Right lobe of liver (tissue), 6 donors: ENCODE measurements around the gene MEIS2. TPM values are rescaled to one million over a fixed set of nuclear protein-coding genes. Genes with fewer than 3 reads are reported as not detected.

Experiments used
- ATAC-seq, 4 donors: fragments of 200-7000 bp; cut with Tn5 transposase; one replicate each; pipeline ENCODE4 v1.9.1; 2020; ENCODE audit warnings: mild to moderate bottlenecking in 4 of 4, moderate library complexity in 4 of 4
- DNase-seq, 3 donors: peaks; one replicate each; pipeline ENCODE4 v3.0.0-alpha.2; 2020
- H3K27ac ChIP-seq, 3 donors: fragments of 200-600 bp; one replicate each; pipeline ENCODE4 v1.8.0; 2022
- H3K27me3 ChIP-seq, 2 donors: fragments of 200-600 bp; one replicate each; pipeline ENCODE4 v1.8.0; 2022
- H3K36me3 ChIP-seq, 4 donors: fragments of 200-600 bp; sonication (generic) in 1 of 4; one replicate each; pipeline versions ENCODE4 v1.5.1 to v1.8.0; 2017 to 2022; ENCODE audit warnings: control low read depth in 1 of 4
- H3K4me1 ChIP-seq, 4 donors: fragments of 200-600 bp; sonication (generic) in 1 of 4; one replicate each; pipeline versions ENCODE4 v1.5.1 to v1.8.0; 2017 to 2022; ENCODE audit warnings: control low read depth in 1 of 4
- H3K4me3 ChIP-seq, 3 donors: fragments of 200-600 bp; one replicate each; pipeline ENCODE4 v1.8.0; 2022
- H3K9me3 ChIP-seq, 4 donors: fragments of 200-600 bp; sonication (generic) in 1 of 4; one replicate each; pipeline versions ENCODE4 v1.5.1 to v1.8.0; 2017 to 2022; ENCODE audit warnings: control low read depth in 1 of 4
- POLR2A ChIP-seq: fragments of 450-650 bp; IDR thresholded peaks from one replicate; pipeline ENCODE4 v1.6.1; 2017; ENCODE audit warnings: antibody characterized with exemption, mild to moderate bottlenecking
- WGBS: methylation state at CpG from one replicate; pipeline ENCODE4 v1.1.6; 2018; ENCODE audit warnings: low coverage, low lambda C conversion rate; ENCODE audit not compliant: insufficient coverage; ENCODE audit errors: missing lambda C conversion rate; 5-methylcytosine and 5-hydroxymethylcytosine counted together
- intact Hi-C, 2 donors: fragments of 100-400 bp; cut with DNase I; formaldehyde crosslinking; loops; one replicate each; pipeline versions ENCODE4 v1.11.2 to v1.14.1; 2022
- total RNA-seq, 6 experiments: library from RNA; depleted of rRNA in 2 of 6; stranded (reverse); fragments of >200 nt in 2 of 6; fragmentation: NEBNext Ultra II Directional in 3 of 6; extraction: Animal tissue kit (Norgen Biotek cat#: 25700) in 3 of 6; gene quantifications; one replicate each; pipeline versions ENCODE4 v1.1.0 to v1.2.4, GENCODE V29; 2016 to 2023
- TF ChIP-seq, protein P1 (sequence below), 4 donors: fragments of 200-600 bp in 3 of 4; fragments of 450-650 bp in 1 of 4; IDR thresholded peaks; one replicate each; pipeline versions ENCODE4 v1.5.1 to v1.8.0; 2016 to 2022; ENCODE audit warnings: antibody characterized with exemption in 4 of 4, mild to moderate bottlenecking in 2 of 4
- donor health status: DM: no; HTN: yes; CAD: no.
- donor health status: DM: no; HTN: no; CAD: no.
- donor health status: DM: no; HTN: no; CAD: no.
- donor health status: DM: no; HTN: yes; CAD: no.
- donor health status: DM: no; HTN: yes; CAD: no.

Gene MEIS2
- total RNA-seq, 6 experiments from 2014 or later: 6.1 to 18.0 (median 7.9) TPM

DNA sequence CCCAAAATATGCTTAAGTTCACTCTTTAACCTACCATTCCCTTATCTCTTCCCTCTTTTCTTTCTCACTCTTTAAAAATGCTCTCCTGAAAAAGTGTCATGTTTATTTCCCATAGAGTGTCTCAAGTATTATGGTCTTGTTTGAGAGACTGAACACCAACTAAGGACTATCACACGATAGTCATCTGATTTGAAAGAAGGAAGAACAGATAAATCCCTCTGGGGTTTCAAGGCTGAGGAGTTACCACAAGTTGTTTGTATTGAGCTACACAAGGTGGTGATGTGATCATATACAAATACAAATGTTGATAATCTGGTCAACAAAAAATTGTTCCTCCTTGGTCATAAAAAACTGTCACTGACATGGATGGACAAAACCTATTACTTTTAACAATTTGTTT lies 13.8 kb downstream of the MEIS2 start:
- no peak overlapping the region for H3K4me3 ChIP-seq
- TF ChIP-seq, protein P1, sequence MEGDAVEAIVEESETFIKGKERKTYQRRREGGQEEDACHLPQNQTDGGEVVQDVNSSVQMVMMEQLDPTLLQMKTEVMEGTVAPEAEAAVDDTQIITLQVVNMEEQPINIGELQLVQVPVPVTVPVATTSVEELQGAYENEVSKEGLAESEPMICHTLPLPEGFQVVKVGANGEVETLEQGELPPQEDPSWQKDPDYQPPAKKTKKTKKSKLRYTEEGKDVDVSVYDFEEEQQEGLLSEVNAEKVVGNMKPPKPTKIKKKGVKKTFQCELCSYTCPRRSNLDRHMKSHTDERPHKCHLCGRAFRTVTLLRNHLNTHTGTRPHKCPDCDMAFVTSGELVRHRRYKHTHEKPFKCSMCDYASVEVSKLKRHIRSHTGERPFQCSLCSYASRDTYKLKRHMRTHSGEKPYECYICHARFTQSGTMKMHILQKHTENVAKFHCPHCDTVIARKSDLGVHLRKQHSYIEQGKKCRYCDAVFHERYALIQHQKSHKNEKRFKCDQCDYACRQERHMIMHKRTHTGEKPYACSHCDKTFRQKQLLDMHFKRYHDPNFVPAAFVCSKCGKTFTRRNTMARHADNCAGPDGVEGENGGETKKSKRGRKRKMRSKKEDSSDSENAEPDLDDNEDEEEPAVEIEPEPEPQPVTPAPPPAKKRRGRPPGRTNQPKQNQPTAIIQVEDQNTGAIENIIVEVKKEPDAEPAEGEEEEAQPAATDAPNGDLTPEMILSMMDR (IDR thresholded peaks at IDR 0.05): no peak
- no peak for TF ChIP-seq POLR2A
- ATAC-seq: no peak
- peaks cover 0 to 15% (median 7%) of the 10 kb centered on the region in 4 donors for H3K36me3 ChIP-seq
- intact Hi-C loops: no loop called here
- H3K27ac ChIP-seq: no peak overlapping the region
- H3K4me1 ChIP-seq: no peaks in the 10 kb centered on the region
- no peaks in the 10 kb centered on the region for H3K9me3 ChIP-seq
- H3K27me3 ChIP-seq: no peaks in the 10 kb centered on the region
- WGBS: 44% methylated on average over 1 of the region's 1 CpG
- DNase-seq: no peak

DNA sequence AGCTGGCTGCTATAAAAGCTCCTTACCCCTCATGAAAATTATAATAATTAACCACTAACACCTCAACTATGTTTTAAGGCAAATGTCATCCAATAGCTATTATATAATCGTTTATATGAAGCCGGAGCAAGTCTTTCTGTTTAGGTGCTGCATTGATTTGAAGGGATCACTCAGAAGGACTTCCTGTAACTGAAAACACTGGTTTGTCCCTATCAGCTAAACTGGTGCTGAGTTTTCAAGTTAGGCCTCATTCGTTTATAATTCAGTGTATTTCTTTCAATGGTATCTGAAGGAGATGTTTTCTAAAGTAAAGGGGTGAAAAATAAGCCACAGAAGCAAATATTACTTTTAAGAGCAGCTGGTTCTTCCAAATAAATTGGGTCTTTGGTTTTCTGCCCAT lies 14.2 kb downstream of the MEIS2 start:
- no peak for ATAC-seq
- H3K27me3 ChIP-seq: no peaks in the 10 kb centered on the region
- intact Hi-C loops: no loop called here
- no peaks in the 10 kb centered on the region for H3K9me3 ChIP-seq
- TF ChIP-seq, protein P1 (IDR thresholded peaks at IDR 0.05): no peak
- no peak for TF ChIP-seq POLR2A
- H3K36me3 ChIP-seq: peaks cover 0 to 16% (median 7%) of the 10 kb centered on the region in 4 donors
- DNase-seq: no peak
- H3K27ac ChIP-seq: no peak overlapping the region
- H3K4me3 ChIP-seq: no peak overlapping the region
- no peaks in the 10 kb centered on the region for H3K4me1 ChIP-seq
- 45% methylated on average over 3 of the region's 3 CpGs for WGBS

DNA sequence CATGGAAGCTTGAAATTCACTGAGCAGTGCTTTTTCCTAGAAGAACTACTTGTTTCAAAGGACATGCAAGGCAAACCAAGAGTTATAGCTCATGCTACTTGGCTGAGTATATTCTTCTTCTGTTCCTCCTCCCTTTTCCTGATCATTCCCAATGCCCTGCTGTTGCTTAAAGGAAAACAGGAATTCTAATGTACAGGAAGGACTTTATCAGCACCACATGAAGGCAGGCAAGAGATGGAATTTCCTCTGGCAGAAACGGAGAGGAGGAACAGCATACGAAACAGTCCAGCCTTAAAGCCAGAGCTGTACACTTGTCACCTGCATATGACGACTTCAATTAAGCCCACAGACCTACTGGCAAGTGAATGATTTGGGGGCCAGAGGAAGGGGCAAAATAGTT lies 15.7 kb downstream of the MEIS2 start:
- peak; percentile 38 to 87 (median 50) for ATAC-seq
- TF ChIP-seq, protein P1 (IDR thresholded peaks at IDR 0.05): no peak
- TF ChIP-seq POLR2A: no peak
- no peaks in the 10 kb centered on the region for H3K9me3 ChIP-seq
- H3K36me3 ChIP-seq: peaks cover 0 to 16% (median 6%) of the 10 kb centered on the region in 4 donors
- H3K27me3 ChIP-seq: no peaks in the 10 kb centered on the region
- H3K27ac ChIP-seq: no peak overlapping the region
- peaks cover 0 to 5% (median 0%) of the 10 kb centered on the region in 4 donors for H3K4me1 ChIP-seq
- intact Hi-C loops: no loop called here
- WGBS: 62% methylated on average over 3 of the region's 3 CpGs
- no peak for DNase-seq
- no peak overlapping the region for H3K4me3 ChIP-seq

DNA sequence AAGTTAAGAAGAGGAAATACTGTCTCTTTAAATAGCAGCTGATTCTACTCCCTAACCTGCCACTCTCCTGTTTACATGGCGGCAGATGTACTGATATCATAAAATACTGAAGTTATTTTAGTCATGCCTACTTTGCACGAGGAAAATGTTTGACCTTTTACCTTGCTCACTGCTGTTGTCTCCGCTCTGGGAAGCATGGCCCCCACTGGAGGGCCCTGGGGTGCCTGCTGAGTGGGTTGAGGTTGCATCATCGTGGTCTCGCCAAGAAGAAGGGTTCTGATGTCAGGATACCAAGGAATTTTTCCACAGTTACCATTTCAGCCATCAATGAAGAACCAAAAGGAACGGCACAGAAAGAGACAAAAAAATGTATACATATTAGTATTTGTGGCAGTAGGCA lies 16.7 kb downstream of the MEIS2 start:
- DNase-seq (no peak), ATAC-seq (no peak)
- no peaks in the 10 kb centered on the region for H3K27me3 ChIP-seq
- H3K27ac ChIP-seq: no peak overlapping the region
- H3K4me1 ChIP-seq: peaks cover 0 to 5% (median 0%) of the 10 kb centered on the region in 4 donors
- 76% methylated on average over 6 of the region's 6 CpGs for WGBS
- peaks cover 0 to 16% (median 6%) of the 10 kb centered on the region in 4 donors for H3K36me3 ChIP-seq
- no peaks in the 10 kb centered on the region for H3K9me3 ChIP-seq
- no peak overlapping the region for H3K4me3 ChIP-seq
- TF ChIP-seq POLR2A: no peak
- TF ChIP-seq, protein P1 (IDR thresholded peaks at IDR 0.05): no peak
- intact Hi-C loops: no loop called here

DNA sequence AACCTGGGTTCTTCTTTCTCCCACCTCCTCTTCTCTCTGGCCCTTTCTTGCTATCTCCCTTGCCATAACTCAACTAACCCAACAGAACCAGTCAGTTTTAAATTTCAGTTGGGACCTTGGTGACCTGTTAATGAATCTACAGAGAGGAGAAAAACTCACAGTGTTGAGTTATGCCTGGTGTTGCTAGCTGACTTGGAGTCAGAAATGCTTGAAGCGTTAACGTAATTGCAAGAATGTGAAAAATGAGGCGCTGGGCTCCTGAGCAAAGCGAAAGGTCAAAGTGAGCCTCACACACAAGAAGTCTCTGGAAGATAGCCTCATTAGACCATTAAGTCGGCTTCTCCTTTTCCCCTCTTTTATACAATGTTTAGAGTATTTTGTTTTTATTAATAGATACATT lies 18.4 kb downstream of the MEIS2 start:
- H3K36me3 ChIP-seq: peaks cover 0 to 16% (median 6%) of the 10 kb centered on the region in 4 donors
- H3K4me1 ChIP-seq: peaks cover 0 to 5% (median 0%) of the 10 kb centered on the region in 4 donors
- no peaks in the 10 kb centered on the region for H3K9me3 ChIP-seq
- H3K27me3 ChIP-seq: no peaks in the 10 kb centered on the region
- TF ChIP-seq POLR2A: no peak
- TF ChIP-seq, protein P1 (IDR thresholded peaks at IDR 0.05): no peak
- no peak for DNase-seq
- no peak overlapping the region for H3K4me3 ChIP-seq
- no peak overlapping the region for H3K27ac ChIP-seq
- ATAC-seq: no peak
- 86% methylated on average over 3 of the region's 5 CpGs for whole genome bisulfite sequencing
- intact Hi-C loops: no loop called here
